NCI-H2029 (cell line): Measurements from ENCODE around the gene CDC42BPA.

ENCODE experiments used
- DNase-seq: peaks from one replicate; lab custom pipeline; 2025; lab: John Stamatoyannopoulos, UW

Gene CDC42BPA

GRCh38 chr1:227333423-227333822 is 15.1 kb upstream of the CDC42BPA start:
- no peak for DNase-seq

- no peak for DNase-seq
Measured at GRCh38 chr1:227330279-227331076, 12.2 kb upstream of the CDC42BPA start.

GRCh38 chr1:227328405-227329019 is 10.2 kb upstream of the CDC42BPA start:
- no peak for DNase-seq

GRCh38 chr1:227325156-227325555 is 6.9 kb upstream of the CDC42BPA start:
- DNase-seq, result no peak

GRCh38 chr1:227323967-227324268 is 5.6 kb upstream of the CDC42BPA start:
- no peak for DNase-seq

- DNase-seq, result no peak
Measured at GRCh38 chr1:227323171-227323966, 5.1 kb upstream of the CDC42BPA start.

- DNase-seq, result no peak
Measured at GRCh38 chr1:227322376-227322775, 4.1 kb upstream of the CDC42BPA start.

GRCh38 chr1:227321035-227321434 is 2.7 kb upstream of the CDC42BPA start:
- no peak for DNase-seq

GRCh38 chr1:227320476-227320875 is 2.2 kb upstream of the CDC42BPA start:
- no peak for DNase-seq

- no peak for DNase-seq
Measured at GRCh38 chr1:227318853-227319607, 738 bp upstream of the CDC42BPA start.

- DNase-seq, result no peak
Measured at GRCh38 chr1:227317523-227318015, 723 bp downstream of the CDC42BPA start.

- DNase-seq, result no peak
Measured at GRCh38 chr1:227317011-227317451, 1.3 kb downstream of the CDC42BPA start.

- no peak for DNase-seq
Measured at GRCh38 chr1:227316456-227316855, 1.8 kb downstream of the CDC42BPA start.

- DNase-seq, result no peak
Measured at GRCh38 chr1:227315629-227316346, 2.5 kb downstream of the CDC42BPA start.

- no peak for DNase-seq
Measured at GRCh38 chr1:227314014-227314848, 4.1 kb downstream of the CDC42BPA start.

- no peak for DNase-seq
Measured at GRCh38 chr1:227312361-227313025, 5.8 kb downstream of the CDC42BPA start.

- DNase-seq, result no peak
Measured at GRCh38 chr1:227311389-227312001, 6.8 kb downstream of the CDC42BPA start.

GRCh38 chr1:227308367-227309336 is 9.6 kb downstream of the CDC42BPA start:
- no peak for DNase-seq
